ENCODE measurements around the gene SECISBP2.
"Not testable (repeated sequence)": the region's sequence is repeated elsewhere in the genome, so short reads cannot be mapped to it uniquely, and the experiment has no call there.

The SECISBP2 gene

GRCh38 chr9:89330513-89330912, 12.2 kb downstream of the SECISBP2 start:
- no peak overlapping the region for H3K4me3 ChIP-seq (ENCODE audit: low read length)
- H3K9me3 ChIP-seq (ENCODE audit: control insufficient read depth, low read length), result no peaks in the 10 kb centered on the region
- no peak overlapping the region for H3K9ac ChIP-seq (ENCODE audit: low read length)
- DNase-seq (ENCODE audit: low read depth), result no peak
- H3K27me3 ChIP-seq (replicated peaks; ENCODE audit: control insufficient read depth, insufficient read depth, low read length), result no peaks in the 10 kb centered on the region
- H3K36me3 ChIP-seq (ENCODE audit: control insufficient read depth, insufficient read depth, low read length, severe bottlenecking), result peaks cover 90% of the 10 kb centered on the region
- H3K4me1 ChIP-seq (ENCODE audit: control insufficient read depth, insufficient read depth, low read length), result no peaks in the 10 kb centered on the region

GRCh38 chr9:89339807-89340206, 21.5 kb downstream of the SECISBP2 start:
- Histone ChIP-seq H3K27me3 (replicated peaks; ENCODE audit: control insufficient read depth, insufficient read depth, low read length) (no peaks in the 10 kb centered on the region), H3K9ac (ENCODE audit: low read length) (no peak overlapping the region), H3K36me3 (ENCODE audit: control insufficient read depth, insufficient read depth, low read length, severe bottlenecking) (peaks cover 92% of the 10 kb centered on the region), H3K4me3 (ENCODE audit: low read length) (no peak overlapping the region), H3K4me1 (ENCODE audit: control insufficient read depth, insufficient read depth, low read length) (no peaks in the 10 kb centered on the region), H3K9me3 (ENCODE audit: control insufficient read depth, low read length) (no peaks in the 10 kb centered on the region)
- DNase-seq (ENCODE audit: low read depth), result no peak

DNA sequence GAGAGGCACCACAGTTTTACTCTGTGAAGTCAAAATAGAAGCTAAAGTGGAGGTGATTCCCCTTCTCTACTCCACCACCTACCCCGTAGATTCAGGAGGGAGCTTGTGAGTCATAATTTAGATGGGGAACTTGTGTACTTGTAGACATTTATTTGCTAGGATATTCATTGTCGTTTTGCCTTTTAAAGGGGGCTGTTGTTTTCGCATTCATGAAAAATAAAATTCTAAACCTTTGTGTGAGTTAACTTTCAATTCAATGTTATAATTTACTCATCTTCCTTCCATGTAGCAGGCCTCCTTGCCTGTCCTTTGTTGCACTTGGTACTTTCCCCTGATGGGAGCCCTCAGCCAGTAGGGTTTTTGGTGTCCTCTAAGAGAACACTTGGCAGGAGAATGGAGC, 22.0 kb downstream of the SECISBP2 start:
- no peaks in the 10 kb centered on the region for H3K9me3 ChIP-seq (ENCODE audit: control insufficient read depth, low read length)
- no peaks in the 10 kb centered on the region for H3K4me1 ChIP-seq (ENCODE audit: control insufficient read depth, insufficient read depth, low read length)
- no peak overlapping the region for H3K9ac ChIP-seq (ENCODE audit: low read length)
- no peaks in the 10 kb centered on the region for H3K27me3 ChIP-seq (replicated peaks; ENCODE audit: control insufficient read depth, insufficient read depth, low read length)
- DNase-seq (ENCODE audit: low read depth), result no peak
- H3K36me3 ChIP-seq (ENCODE audit: control insufficient read depth, insufficient read depth, low read length, severe bottlenecking), result peaks cover 92% of the 10 kb centered on the region
- no peak overlapping the region for H3K4me3 ChIP-seq (ENCODE audit: low read length)

DNA sequence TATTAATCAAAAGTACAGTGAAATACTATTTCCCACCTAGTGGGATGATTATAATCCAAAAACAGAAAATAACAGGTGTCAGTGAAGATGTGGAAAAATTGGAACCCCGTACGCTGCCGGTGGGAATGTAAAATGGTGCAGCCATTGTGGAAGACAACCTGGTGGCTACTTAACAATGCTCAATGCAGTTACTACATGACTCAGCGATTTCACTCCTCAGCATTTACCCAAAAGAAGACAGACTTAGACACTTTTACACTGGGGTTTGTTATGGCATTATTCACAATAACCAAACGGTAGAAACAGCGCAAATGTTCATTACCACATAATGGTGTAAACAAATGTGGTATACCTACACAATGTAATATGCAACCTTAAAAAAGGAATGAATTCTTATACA, 23.9 kb downstream of the SECISBP2 start:
- Histone ChIP-seq H3K4me3 (ENCODE audit: low read length) (no peak overlapping the region), H3K9me3 (ENCODE audit: control insufficient read depth, low read length) (no peaks in the 10 kb centered on the region), H3K9ac (ENCODE audit: low read length) (no peak overlapping the region), H3K27me3 (replicated peaks; ENCODE audit: control insufficient read depth, insufficient read depth, low read length) (no peaks in the 10 kb centered on the region), H3K36me3 (ENCODE audit: control insufficient read depth, insufficient read depth, low read length, severe bottlenecking) (peaks cover 97% of the 10 kb centered on the region), H3K4me1 (ENCODE audit: control insufficient read depth, insufficient read depth, low read length) (no peaks in the 10 kb centered on the region)
- DNase-seq (ENCODE audit: low read depth), result no peak

DNA sequence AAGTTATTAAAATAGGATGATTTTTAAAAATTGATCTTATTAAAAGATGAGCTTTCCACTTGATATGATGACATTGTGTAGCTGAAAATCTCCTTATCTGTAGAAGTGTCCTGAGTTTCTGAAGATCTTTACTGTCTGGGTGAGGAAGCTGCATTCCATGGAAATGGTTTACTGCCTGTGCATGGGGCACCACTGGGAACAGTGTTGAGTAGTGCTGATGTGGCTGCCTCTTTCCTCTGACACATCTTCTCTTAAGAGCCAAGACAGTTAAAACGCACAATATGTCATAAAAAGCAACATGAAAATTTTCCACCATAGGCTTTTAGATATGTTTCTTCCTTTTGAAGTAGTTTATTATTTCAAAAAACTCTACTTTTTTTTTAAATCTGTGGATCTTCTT, 24.6 kb downstream of the SECISBP2 start:
- Histone ChIP-seq H3K27me3 (replicated peaks; ENCODE audit: control insufficient read depth, insufficient read depth, low read length) (no peaks in the 10 kb centered on the region), H3K4me1 (ENCODE audit: control insufficient read depth, insufficient read depth, low read length) (no peaks in the 10 kb centered on the region), H3K9me3 (ENCODE audit: control insufficient read depth, low read length) (no peaks in the 10 kb centered on the region), H3K4me3 (ENCODE audit: low read length) (no peak overlapping the region), H3K36me3 (ENCODE audit: control insufficient read depth, insufficient read depth, low read length, severe bottlenecking) (peaks cover 96% of the 10 kb centered on the region), H3K9ac (ENCODE audit: low read length) (no peak overlapping the region)
- no peak for DNase-seq (ENCODE audit: low read depth)

GRCh38 chr9:89343812-89344211, 25.5 kb downstream of the SECISBP2 start:
- not testable (repeated sequence) for DNase-seq (ENCODE audit: low read depth); H3K9me3 ChIP-seq (ENCODE audit: control insufficient read depth, low read length); H3K4me1 ChIP-seq (ENCODE audit: control insufficient read depth, insufficient read depth, low read length); H3K4me3 ChIP-seq (ENCODE audit: low read length); H3K27me3 ChIP-seq (replicated peaks; ENCODE audit: control insufficient read depth, insufficient read depth, low read length); H3K9ac ChIP-seq (ENCODE audit: low read length)
- peaks cover 96% of the 10 kb centered on the region for H3K36me3 ChIP-seq (ENCODE audit: control insufficient read depth, insufficient read depth, low read length, severe bottlenecking)

DNA sequence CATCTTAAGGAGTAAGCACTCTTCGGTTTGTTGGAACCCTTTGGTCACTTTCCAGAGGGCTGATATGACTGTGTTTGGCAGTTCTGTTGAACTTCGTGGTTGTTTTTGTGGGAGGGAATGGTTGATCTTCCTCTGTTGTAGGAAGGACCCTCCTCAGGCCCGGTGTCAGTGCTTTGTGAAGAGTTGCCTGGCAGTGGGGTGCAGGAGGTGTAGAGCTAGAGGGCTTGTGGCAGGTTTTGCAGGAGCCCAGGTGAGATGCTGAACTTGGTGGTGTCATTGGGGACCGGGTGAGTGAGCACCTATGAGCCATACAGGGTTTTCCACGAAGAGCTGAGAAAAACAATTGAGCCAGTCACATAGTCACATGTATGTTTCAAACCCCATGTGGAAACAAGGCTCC, 27.2 kb downstream of the SECISBP2 start:
- Histone ChIP-seq H3K4me3 (ENCODE audit: low read length) (no peak overlapping the region), H3K9ac (ENCODE audit: low read length) (no peak overlapping the region), H3K36me3 (ENCODE audit: control insufficient read depth, insufficient read depth, low read length, severe bottlenecking) (peaks cover 96% of the 10 kb centered on the region), H3K9me3 (ENCODE audit: control insufficient read depth, low read length) (no peaks in the 10 kb centered on the region), H3K27me3 (replicated peaks; ENCODE audit: control insufficient read depth, insufficient read depth, low read length) (no peaks in the 10 kb centered on the region), H3K4me1 (ENCODE audit: control insufficient read depth, insufficient read depth, low read length) (no peaks in the 10 kb centered on the region)
- DNase-seq (ENCODE audit: low read depth), result no peak

GRCh38 chr9:89346696-89347095, 28.4 kb downstream of the SECISBP2 start:
- H3K4me1 ChIP-seq (ENCODE audit: control insufficient read depth, insufficient read depth, low read length), result no peaks in the 10 kb centered on the region
- no peaks in the 10 kb centered on the region for H3K27me3 ChIP-seq (replicated peaks; ENCODE audit: control insufficient read depth, insufficient read depth, low read length)
- H3K9me3 ChIP-seq (ENCODE audit: control insufficient read depth, low read length), result no peaks in the 10 kb centered on the region
- no peak overlapping the region for H3K4me3 ChIP-seq (ENCODE audit: low read length)
- H3K9ac ChIP-seq (ENCODE audit: low read length), result no peak overlapping the region
- no peak for DNase-seq (ENCODE audit: low read depth)
- H3K36me3 ChIP-seq (ENCODE audit: control insufficient read depth, insufficient read depth, low read length, severe bottlenecking), result peaks cover 96% of the 10 kb centered on the region

DNA sequence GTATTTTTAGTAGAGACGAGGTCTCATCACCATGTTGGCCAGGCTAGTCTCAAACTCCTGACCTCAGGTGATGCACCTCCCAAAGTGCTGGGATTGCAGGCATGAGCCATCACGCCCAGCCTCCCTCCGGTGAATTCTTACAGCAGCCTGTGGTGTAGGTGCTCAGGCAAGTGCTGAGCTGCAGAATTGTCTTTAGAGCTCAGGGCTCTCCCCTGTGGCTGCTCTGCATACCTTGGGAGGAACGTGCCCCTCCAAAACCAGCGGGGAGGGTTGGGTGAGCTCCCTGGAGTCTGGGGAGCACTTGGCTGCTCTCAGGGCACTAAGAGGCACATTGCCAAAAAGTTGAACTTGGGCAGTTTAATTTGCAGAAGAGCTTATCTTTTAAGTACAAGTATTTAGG, 29.4 kb downstream of the SECISBP2 start:
- no peak overlapping the region for H3K9ac ChIP-seq (ENCODE audit: low read length)
- no peak overlapping the region for H3K4me3 ChIP-seq (ENCODE audit: low read length)
- H3K36me3 ChIP-seq (ENCODE audit: control insufficient read depth, insufficient read depth, low read length, severe bottlenecking), result peaks cover 96% of the 10 kb centered on the region
- no peak for DNase-seq (ENCODE audit: low read depth)
- no peaks in the 10 kb centered on the region for H3K4me1 ChIP-seq (ENCODE audit: control insufficient read depth, insufficient read depth, low read length)
- H3K27me3 ChIP-seq (replicated peaks; ENCODE audit: control insufficient read depth, insufficient read depth, low read length), result no peaks in the 10 kb centered on the region
- no peaks in the 10 kb centered on the region for H3K9me3 ChIP-seq (ENCODE audit: control insufficient read depth, low read length)

DNA sequence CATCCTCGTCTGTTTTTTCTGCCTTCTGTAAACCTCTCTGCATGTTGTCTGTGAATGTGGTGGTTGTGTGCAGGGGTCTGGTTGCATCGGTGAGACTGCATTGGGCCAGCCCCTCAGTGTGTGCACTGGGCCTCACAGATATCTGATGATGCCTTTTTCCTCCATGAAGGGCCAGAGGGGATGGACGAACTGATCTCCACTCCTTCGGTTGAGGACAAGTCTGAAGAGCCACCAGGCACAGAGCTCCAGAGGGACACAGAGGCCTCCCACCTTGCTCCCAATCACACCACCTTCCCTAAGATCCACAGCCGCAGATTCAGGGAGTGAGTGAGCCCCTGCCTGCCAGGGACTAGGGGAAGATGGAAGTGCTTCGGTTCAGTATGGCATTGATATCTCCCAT, 31.3 kb downstream of the SECISBP2 start:
- peaks cover 98% of the 10 kb centered on the region for H3K36me3 ChIP-seq (ENCODE audit: control insufficient read depth, insufficient read depth, low read length, severe bottlenecking)
- no peak overlapping the region for H3K9ac ChIP-seq (ENCODE audit: low read length)
- H3K4me3 ChIP-seq (ENCODE audit: low read length), result no peak overlapping the region
- H3K4me1 ChIP-seq (ENCODE audit: control insufficient read depth, insufficient read depth, low read length), result no peaks in the 10 kb centered on the region
- H3K9me3 ChIP-seq (ENCODE audit: control insufficient read depth, low read length), result no peaks in the 10 kb centered on the region
- no peak for DNase-seq (ENCODE audit: low read depth)
- no peaks in the 10 kb centered on the region for H3K27me3 ChIP-seq (replicated peaks; ENCODE audit: control insufficient read depth, insufficient read depth, low read length)

GRCh38 chr9:89350988-89351557, 32.8 kb downstream of the SECISBP2 start:
- no peaks in the 10 kb centered on the region for H3K9me3 ChIP-seq (ENCODE audit: control insufficient read depth, low read length)
- H3K4me1 ChIP-seq (ENCODE audit: control insufficient read depth, insufficient read depth, low read length), result no peaks in the 10 kb centered on the region
- H3K4me3 ChIP-seq (ENCODE audit: low read length), result no peak overlapping the region
- H3K36me3 ChIP-seq (ENCODE audit: control insufficient read depth, insufficient read depth, low read length, severe bottlenecking), result peaks cover 98% of the 10 kb centered on the region
- H3K9ac ChIP-seq (ENCODE audit: low read length), result no peak overlapping the region
- H3K27me3 ChIP-seq (replicated peaks; ENCODE audit: control insufficient read depth, insufficient read depth, low read length), result no peaks in the 10 kb centered on the region
- no peak for DNase-seq (ENCODE audit: low read depth)

DNA sequence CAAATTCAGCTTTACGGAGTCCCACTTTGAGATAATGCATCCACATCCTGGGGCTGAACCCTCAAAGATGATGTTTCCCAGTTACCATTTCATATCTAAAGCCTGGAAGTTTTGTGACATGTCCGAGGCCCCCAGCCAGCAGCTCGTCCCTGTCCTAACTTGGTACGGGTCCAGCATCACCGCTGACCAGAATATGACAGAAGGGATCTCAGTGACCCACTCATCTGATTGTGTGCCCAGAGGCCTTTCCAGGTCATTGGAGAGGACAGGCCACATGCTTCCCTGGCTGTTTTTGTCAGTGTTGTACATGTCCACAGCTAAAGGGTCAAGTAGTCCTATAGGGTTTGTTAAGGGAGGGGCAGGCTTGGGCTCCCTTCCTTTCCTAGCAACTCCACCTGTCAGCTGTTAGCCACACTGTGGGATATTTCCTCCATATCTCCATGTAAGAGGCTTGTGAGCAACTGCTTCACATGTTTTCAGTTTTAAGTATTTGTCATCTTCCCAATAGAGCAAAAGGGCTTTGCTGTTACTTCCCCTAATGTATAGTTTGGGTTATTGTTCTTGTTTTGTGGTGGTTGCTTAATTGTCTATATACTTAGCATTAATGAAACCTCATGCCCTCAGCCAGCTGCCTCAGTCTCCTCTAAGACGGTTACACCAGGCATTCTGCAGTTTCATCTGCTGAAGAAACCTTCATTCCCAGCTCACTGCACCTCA, 33.4 kb downstream of the SECISBP2 start:
- Histone ChIP-seq H3K9ac (ENCODE audit: low read length) (no peak overlapping the region), H3K4me3 (ENCODE audit: low read length) (no peak overlapping the region), H3K36me3 (ENCODE audit: control insufficient read depth, insufficient read depth, low read length, severe bottlenecking) (peaks cover 98% of the 10 kb centered on the region), H3K27me3 (replicated peaks; ENCODE audit: control insufficient read depth, insufficient read depth, low read length) (no peaks in the 10 kb centered on the region), H3K9me3 (ENCODE audit: control insufficient read depth, low read length) (no peaks in the 10 kb centered on the region), H3K4me1 (ENCODE audit: control insufficient read depth, insufficient read depth, low read length) (no peaks in the 10 kb centered on the region)
- no peak for DNase-seq (ENCODE audit: low read depth)
